COLO829 (cell line): Measurements from ENCODE around the gene CABP1.
A peak's percentile ranks its signal among the peaks of the same experiment; 100 is the strongest.
"Not testable (repeated sequence)": the region's sequence is repeated elsewhere in the genome, so short reads cannot be mapped to it uniquely, and the experiment has no call there.

Experiments
- DNase-seq: peaks from one replicate; pipeline ENCODE4 v3.0.0; 2012; ENCODE audit warnings: low spot score

Gene CABP1

DNA sequence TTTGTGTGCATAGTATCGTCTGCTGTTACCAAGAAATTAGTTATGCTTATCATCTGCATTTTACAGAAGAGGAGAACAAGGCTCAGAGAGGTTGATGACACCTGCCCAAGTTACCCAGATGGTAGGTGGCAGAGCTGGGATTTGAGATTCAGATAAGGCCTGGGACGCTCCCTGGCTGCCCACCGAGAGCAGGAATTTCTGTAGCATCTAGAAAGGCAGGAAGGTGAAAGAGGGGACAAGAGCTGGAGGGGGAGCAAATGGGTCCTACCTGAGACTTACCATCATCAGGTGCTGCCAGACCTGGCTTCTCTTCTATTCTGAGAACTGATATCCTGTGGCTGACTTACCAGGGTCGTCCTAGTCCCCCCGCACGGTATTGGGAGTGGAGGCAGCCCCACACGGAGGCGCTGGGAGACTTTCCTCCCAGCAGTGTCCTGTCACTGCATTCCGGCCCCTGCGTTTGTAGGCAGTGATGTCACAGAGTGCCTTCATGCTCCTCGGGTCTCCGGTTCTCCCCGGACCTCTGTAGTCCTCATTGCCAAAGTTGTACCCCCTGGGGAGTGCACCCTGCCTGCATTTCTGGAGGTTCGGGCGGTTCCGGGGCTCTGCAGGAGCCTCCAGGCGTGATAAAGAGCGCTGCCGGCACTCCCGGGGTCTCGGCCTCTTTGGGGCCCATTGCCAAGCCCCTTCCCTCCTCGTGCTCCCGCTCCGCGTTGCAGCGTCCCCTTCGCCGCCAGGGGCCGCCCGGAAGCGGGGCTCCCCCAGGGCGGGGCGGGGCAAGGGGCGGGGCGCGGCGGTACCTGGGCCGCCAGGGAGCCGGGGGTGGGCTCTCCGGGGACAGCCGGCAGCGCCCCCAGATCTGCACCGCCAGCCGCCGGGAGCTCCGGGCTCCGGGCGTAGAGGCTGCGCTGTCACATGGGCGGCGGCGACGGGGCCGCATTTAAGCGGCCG, at the start of gene CABP1:
Gene CABP1, plus strand, starts transcription at position 856 of the 951 bp plus-strand sequence. Its CDS starts 60 bp downstream, at position 916.
- no peak for DNase-seq

DNA sequence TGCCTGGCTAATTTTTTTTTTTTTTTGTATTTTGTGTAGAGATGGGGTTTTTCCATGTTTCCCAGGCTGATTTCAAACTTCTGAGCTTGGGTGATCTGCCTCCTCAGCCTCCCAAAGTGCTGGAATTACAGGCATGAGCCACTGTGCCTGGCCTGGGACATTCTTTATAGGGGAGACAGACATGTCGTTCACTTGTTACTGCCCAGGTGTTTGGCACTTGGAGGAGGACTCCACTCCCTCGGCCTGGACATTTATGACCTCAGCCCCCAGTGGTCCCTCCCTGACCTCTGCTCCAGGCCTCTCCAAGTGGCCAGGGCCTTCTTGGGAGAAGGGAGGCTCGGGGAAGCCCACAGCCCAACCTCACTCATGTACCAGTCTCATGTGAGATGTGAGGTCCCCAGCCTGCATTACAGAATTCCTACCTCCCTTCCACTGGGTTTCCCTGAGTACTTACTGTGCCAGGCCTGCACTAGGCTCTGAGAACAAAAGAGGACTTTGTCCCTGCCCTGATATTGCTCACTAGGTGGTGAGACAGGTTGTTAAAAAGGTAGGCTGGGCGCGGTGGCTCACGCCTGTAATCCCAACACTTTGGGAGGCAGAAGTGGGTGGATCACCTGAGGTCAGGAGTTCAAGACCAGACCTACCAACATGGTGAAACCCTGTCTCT, 49.6 kb upstream of the CABP1 start:
- no peak for DNase-seq

GRCh38 chr12:120592121-120593049, 48.0 kb upstream of the CABP1 start:
- DNase-seq, result no peak

GRCh38 chr12:120596901-120597300, 43.5 kb upstream of the CABP1 start:
- DNase-seq, result no peak

DNA sequence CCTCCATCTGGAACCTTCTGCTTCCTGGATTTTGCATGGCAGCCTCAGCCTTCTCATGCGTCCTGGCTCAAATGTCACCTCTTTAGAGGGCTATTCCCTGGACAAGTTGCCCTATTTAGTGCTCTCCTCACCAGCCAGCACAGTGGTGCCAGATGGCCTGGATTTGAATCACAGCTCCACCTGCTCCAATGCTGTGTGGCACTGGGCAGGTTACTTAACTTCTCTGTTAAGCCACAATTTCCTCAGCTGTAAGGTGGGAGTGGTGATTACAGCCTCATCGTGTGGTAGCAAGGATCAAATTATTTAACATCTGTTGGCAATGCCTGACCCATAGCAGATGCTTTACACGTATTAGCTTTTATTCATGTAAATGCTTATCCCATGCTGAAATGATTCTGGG, 42.6 kb upstream of the CABP1 start:
- DNase-seq, result no peak

DNA sequence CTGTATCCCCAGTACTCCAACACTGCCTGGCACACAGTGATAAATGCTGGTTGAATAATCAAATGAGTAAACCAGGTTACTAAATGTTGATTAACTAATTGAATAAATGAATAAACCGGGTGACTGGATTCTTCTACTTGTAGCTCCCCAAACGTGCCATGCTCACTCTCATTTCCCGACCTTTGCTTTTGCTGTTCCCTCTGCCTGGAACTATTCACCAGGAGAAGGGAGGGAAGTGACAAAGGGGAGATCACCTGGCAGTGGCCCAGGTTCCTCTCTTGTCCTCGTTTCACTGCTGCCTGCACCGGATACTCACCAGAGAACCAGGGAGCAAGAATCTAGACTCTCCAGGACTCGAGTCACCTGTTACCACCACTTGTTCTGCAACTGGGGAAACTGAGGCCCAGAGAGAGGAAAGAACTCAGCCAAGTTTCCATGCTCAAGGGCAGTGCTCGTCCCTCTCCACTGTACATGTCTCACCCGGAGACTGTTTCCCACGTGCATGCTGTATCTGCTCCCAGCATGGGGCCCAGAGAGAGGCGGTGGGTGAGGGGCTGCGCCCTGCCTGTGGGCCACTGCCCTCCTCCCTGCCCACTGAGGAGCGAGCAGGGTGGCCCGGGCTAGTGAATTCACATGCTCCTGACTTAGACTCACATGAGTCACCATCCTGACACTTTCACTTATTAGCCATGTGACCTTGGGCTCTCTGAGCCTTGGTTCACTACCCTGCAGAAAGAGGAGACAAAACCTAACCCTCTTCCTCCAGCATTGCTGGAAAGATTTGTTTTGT, 41.6 kb upstream of the CABP1 start:
- peak; percentile 79 for DNase-seq

- DNase-seq, result no peak
Observed at GRCh38 chr12:120599672-120600552, 40.5 kb upstream of the CABP1 start.

DNA sequence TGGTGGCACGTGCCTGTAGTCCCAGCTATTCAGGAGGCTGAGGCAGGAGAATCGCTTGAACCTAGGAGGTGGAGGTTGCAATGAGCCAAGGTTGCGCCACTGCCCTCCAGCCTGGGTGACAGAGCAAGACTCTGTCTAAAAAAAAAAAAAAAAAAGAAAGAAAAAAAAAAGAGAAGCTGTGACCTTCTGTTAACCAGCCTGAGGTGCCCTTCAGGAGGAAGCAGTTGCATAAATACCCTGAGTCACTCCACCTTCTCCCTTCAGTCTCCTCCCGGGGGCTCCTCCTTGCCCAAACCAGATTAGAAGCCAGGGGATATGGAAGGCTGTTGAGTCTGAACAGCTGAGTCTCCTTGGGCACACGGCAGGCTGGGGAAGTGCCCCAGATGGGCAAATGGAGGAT, 38.0 kb upstream of the CABP1 start:
- not testable (repeated sequence) for DNase-seq

DNA sequence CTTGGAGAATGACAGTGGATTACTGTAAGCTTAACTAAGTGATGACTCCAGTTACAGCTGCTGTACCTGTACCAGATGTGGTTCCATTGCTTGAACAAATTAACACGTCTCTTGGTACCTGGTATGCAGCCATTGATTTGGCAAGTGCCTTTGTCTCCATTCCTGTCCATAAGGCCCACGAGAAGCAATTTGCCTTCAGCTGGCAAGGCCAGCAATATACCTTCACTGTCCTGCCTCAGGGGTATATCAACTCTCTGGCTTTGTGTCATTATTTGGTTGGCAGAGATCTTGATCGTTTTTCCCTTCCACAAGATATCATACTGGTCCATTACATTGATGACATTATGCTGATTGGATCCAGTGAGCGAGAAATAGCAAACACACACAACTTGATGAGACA, 29.9 kb upstream of the CABP1 start:
- DNase-seq, result no peak

DNA sequence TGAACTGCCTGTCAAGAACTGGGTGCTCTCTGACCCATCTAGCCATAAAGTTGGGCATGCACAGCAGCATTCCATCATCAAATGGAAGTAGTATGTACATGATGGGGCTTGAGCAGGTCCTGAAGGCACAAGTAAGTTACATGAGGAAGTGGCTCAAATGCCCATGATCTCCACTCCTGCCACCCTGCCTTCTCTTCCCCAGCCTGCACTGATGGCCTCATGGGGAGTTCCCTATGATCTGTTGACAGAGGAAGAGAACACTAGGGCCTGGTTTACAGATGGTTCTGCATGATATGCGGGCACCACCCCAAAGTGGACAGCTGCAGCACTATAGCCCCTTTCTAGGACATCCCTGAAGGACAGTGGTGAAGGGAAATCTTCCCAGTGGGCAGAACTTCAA, 28.9 kb upstream of the CABP1 start:
- DNase-seq, result not testable (repeated sequence)

DNA sequence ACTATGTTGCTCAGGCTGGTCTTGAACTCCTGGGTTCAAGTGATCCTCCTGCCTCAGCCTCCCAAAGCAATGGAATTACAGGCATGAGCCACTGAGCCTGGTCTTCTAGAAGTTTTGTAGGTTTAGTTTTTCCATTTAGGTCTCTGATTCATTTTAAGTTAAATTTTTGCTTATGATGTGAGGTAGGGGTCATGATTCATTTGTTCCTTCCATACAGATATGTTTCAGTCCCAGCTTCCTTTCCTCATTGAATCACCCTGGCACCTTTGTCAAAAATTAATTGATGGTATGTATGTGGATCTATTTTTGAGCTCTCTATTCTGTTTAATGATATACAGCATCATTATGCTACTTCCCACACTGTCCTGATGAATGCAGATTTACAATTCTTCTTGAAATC, 25.6 kb upstream of the CABP1 start:
- no peak for DNase-seq

- DNase-seq, result not testable (repeated sequence)
Observed at GRCh38 chr12:120617193-120617592, 23.2 kb upstream of the CABP1 start.

GRCh38 chr12:120617767-120618166, 22.7 kb upstream of the CABP1 start:
- not testable (repeated sequence) for DNase-seq

GRCh38 chr12:120618954-120619615, 21.3 kb upstream of the CABP1 start:
- DNase-seq, result no peak

GRCh38 chr12:120620624-120621023, 19.8 kb upstream of the CABP1 start:
- no peak for DNase-seq

- no peak for DNase-seq
Observed at GRCh38 chr12:120625557-120626419, 14.6 kb upstream of the CABP1 start.

GRCh38 chr12:120628919-120629318, 11.5 kb upstream of the CABP1 start:
- no peak for DNase-seq

GRCh38 chr12:120630104-120630892, 10.1 kb upstream of the CABP1 start:
- DNase-seq, result no peak
